Ishikawa (cell line): ENCODE measurements around the gene TANK.

Experiments
- CEBPB ChIP-seq: IDR thresholded peaks from 2 replicates; pipeline ENCODE4 v1.6.1; 2012
- CREB1 ChIP-seq: IDR thresholded peaks from 2 replicates; pipeline ENCODE4 v1.6.1; 2012; ENCODE audit warnings: low read depth
- EGR1 ChIP-seq: IDR thresholded peaks from 2 replicates; pipeline ENCODE4 v1.6.1; 2012
- EP300 ChIP-seq: IDR thresholded peaks from 2 replicates; pipeline ENCODE4 v1.6.1; 2012; ENCODE audit warnings: borderline replicate concordance
- FOXM1 ChIP-seq: IDR thresholded peaks from 2 replicates; pipeline ENCODE4 v1.6.1; 2012; ENCODE audit warnings: low read depth, borderline replicate concordance
- NFIC ChIP-seq: IDR thresholded peaks from 2 replicates; pipeline ENCODE4 v1.6.1; 2012
- RAD21 ChIP-seq: IDR thresholded peaks from 2 replicates; pipeline ENCODE4 v1.6.1; 2012; ENCODE audit warnings: low read depth
- TAF1 ChIP-seq: IDR thresholded peaks from 2 replicates; pipeline ENCODE4 v1.6.1; 2012; ENCODE audit warnings: low read depth, mild to moderate bottlenecking
- TCF12 ChIP-seq: IDR thresholded peaks from 2 replicates; pipeline ENCODE4 v1.6.1; 2012; ENCODE audit warnings: low read depth
- TEAD4 ChIP-seq: IDR thresholded peaks from 2 replicates; pipeline ENCODE4 v1.6.1; 2012
- YY1 ChIP-seq: IDR thresholded peaks from 2 replicates; pipeline ENCODE4 v1.6.1; 2012; ENCODE audit warnings: low read depth
- ZBTB7A ChIP-seq: IDR thresholded peaks from 2 replicates; pipeline ENCODE4 v1.6.1; 2012; ENCODE audit warnings: low read depth
- TF ChIP-seq, protein P1 (sequence below): IDR thresholded peaks from 2 replicates; pipeline ENCODE4 v1.6.1; 2012; ENCODE audit warnings: low read depth, mild to moderate bottlenecking
- TF ChIP-seq, protein P2 (sequence below): IDR thresholded peaks from 2 replicates; pipeline ENCODE4 v1.6.1; 2012
- TF ChIP-seq, protein P3 (sequence below): IDR thresholded peaks from 2 replicates; pipeline ENCODE4 v1.6.1; 2012

Gene TANK

DNA sequence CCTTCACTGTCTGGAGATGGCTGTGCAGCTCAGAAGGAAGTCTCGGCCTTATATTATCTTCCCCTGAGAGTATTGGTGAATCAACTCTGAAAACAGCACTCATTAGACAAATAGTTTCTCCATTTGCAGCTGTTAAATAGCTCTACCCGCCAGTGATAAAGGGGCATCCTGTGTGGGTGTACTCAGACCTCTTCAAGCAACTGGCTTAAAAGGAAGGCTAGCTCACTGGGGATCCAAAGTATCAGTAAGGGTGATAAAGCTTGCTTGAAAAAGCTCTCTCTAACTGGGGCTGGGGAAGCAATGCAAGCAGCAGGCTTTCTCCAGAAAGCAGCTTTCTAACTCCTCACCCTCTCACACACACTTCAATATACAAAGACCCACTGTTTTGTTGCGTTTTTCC lies 83.1 kb downstream of the TANK start:
- no peak for TF ChIP-seq YY1
- TF ChIP-seq ZBTB7A, result no peak
- TF ChIP-seq TAF1, result no peak
- TF ChIP-seq FOXM1, result no peak
- TF ChIP-seq EP300, result no peak
- no peak for TF ChIP-seq EGR1
- TF ChIP-seq, protein P1, sequence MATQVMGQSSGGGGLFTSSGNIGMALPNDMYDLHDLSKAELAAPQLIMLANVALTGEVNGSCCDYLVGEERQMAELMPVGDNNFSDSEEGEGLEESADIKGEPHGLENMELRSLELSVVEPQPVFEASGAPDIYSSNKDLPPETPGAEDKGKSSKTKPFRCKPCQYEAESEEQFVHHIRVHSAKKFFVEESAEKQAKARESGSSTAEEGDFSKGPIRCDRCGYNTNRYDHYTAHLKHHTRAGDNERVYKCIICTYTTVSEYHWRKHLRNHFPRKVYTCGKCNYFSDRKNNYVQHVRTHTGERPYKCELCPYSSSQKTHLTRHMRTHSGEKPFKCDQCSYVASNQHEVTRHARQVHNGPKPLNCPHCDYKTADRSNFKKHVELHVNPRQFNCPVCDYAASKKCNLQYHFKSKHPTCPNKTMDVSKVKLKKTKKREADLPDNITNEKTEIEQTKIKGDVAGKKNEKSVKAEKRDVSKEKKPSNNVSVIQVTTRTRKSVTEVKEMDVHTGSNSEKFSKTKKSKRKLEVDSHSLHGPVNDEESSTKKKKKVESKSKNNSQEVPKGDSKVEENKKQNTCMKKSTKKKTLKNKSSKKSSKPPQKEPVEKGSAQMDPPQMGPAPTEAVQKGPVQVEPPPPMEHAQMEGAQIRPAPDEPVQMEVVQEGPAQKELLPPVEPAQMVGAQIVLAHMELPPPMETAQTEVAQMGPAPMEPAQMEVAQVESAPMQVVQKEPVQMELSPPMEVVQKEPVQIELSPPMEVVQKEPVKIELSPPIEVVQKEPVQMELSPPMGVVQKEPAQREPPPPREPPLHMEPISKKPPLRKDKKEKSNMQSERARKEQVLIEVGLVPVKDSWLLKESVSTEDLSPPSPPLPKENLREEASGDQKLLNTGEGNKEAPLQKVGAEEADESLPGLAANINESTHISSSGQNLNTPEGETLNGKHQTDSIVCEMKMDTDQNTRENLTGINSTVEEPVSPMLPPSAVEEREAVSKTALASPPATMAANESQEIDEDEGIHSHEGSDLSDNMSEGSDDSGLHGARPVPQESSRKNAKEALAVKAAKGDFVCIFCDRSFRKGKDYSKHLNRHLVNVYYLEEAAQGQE, result no peak
- TF ChIP-seq, protein P2, sequence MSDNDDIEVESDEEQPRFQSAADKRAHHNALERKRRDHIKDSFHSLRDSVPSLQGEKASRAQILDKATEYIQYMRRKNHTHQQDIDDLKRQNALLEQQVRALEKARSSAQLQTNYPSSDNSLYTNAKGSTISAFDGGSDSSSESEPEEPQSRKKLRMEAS, result no peak
- no peak for TF ChIP-seq NFIC
- no peak for TF ChIP-seq CREB1
- TF ChIP-seq CEBPB, result no peak
- TF ChIP-seq TCF12, result no peak

DNA sequence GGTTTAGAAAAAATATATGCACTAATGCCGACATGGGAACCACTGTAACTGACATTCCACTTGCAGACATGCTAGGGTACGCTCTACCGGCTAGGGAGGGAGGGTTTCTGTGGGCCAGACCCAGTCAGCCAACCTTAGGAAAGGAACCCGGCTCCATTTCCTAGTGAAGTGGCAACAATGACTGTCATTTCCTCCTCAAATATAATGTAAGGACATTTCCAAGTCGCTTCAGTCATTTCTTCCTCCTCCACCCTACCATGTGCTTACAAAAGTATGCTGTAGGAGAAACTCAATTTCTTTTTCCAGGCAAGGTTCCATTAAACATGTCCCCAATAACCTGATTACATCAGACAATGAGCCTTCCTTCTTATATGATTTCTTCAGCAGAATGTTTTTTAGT lies 83.7 kb downstream of the TANK start:
- TF ChIP-seq YY1 (no peak), CEBPB (no peak)

DNA sequence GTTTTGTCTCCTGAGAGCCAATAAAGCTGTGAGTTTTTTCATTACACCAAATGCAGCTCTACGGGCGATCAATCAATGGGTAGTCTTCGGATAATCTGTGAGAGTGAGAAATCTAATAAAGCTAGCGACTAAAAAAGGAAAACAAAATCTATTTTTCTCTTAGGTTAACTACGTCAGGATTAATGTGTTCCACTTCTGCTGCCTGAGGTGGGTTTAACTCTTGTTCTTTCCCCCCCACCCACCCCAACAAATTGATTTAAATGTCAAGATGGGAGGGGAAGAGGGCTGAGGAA lies 85.0 kb downstream of the TANK start:
- TF ChIP-seq CREB1 (no peak), YY1 (no peak), EP300 (no peak), TEAD4 (no peak), TAF1 (no peak), TCF12 (no peak), NFIC (no peak), EGR1 (no peak), ZBTB7A (no peak), CEBPB (no peak), RAD21 (no peak), FOXM1 (no peak)
- TF ChIP-seq, protein P1, result no peak
- TF ChIP-seq, protein P2, result no peak
- TF ChIP-seq, protein P3, sequence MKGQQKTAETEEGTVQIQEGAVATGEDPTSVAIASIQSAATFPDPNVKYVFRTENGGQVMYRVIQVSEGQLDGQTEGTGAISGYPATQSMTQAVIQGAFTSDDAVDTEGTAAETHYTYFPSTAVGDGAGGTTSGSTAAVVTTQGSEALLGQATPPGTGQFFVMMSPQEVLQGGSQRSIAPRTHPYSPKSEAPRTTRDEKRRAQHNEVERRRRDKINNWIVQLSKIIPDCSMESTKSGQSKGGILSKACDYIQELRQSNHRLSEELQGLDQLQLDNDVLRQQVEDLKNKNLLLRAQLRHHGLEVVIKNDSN, result no peak

DNA sequence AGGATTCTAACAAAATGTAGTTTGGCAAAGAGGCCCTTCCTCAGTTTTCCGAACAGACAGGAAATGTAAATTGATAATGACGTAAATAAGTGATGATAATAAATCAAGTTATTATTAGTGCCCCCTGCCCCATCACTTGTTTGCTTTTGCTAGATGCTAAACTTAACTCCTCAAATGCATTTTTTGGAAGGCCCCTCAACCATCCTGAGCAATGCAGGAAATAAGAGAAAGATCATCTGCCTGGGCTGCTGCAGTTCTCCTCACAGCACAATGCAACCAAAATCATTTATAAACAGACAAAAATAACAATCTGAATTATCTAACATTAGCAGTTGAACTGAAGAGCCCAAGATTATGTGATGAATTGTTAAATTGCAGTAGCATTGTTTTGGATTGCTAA lies 85.4 kb downstream of the TANK start:
- no peak for TF ChIP-seq ZBTB7A
- TF ChIP-seq CEBPB, result no peak
- TF ChIP-seq, protein P2, result no peak
- TF ChIP-seq TEAD4, result no peak
- TF ChIP-seq YY1, result no peak
- no peak for TF ChIP-seq FOXM1
- TF ChIP-seq EGR1, result no peak
- TF ChIP-seq TCF12, result no peak
- TF ChIP-seq, protein P3, result no peak
- no peak for TF ChIP-seq NFIC

DNA sequence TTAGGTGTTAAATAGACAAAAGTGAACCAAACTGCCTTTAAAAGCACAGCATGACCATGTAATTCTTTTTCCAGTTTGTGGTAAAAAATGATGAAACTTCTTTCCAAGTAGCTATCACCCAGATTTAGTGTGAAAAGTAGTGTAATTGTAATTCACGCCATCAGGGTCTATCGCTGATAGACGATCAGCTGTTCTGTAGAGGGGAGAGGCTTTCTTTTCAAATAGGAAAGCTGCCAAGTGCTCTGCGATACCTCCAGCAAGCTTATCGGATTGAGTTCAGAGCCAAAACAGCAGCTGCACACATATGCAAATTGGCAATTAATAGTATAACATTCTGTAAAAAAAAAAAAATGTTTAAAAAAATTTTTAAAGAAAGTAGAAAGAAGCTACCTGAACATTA lies 86.1 kb downstream of the TANK start:
- TF ChIP-seq FOXM1 (no peak), RAD21 (no peak), CEBPB (no peak), NFIC (no peak), TAF1 (no peak), YY1 (no peak), CREB1 (no peak), TEAD4 (no peak), ZBTB7A (no peak)
- TF ChIP-seq, protein P2, result no peak
- TF ChIP-seq, protein P3, result no peak

DNA sequence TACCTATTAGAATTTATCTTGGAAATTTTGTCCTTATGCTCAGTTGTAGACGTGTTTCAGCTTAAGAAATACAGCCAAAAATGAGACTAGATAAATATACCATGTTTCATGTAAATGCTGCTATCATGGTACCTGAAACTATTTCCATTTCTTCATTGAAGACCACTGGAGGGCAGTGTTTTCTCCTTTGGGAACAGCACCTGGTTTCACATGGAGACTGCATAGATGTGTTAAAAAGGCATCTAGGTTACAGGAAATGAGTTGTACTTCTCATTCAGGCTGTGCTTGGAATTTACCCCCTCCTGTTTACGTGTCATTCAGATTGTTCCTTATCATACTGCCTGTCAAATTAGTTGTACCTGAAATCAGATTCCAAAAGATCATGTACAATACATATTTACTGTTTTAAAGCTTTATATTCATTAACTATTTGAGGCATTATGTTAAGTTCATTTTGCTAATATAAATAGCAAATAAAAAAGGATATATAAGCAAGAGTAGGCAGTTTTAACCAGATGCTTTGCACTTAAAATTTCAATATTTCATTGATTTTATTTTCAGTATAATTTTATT lies 90.7 kb downstream of the TANK start:
- TF ChIP-seq YY1 (no peak), TAF1 (no peak), EP300 (no peak), NFIC (no peak), ZBTB7A (no peak), FOXM1 (no peak), TEAD4 (peak; percentile 75), RAD21 (peak; percentile 78), CREB1 (no peak)
- TF ChIP-seq, protein P1, result no peak
- TF ChIP-seq, protein P2, result 0 out of 2 replicates have a peak, but pooled peaks have one; percentile 23
- TF ChIP-seq, protein P3, result no peak
